Natural killer cell treated with Interleukin-12 subunit alpha and Interleukin-12 subunit beta and Interleukin-15 and Interleukin-18, amount 100 ng/mL, for 72 hours (primary cell): ENCODE results near the gene GATAD2A. TPM values are rescaled to one million over a fixed set of nuclear protein-coding genes. Genes with fewer than 3 reads are reported as not detected.
A peak's percentile ranks its signal among the peaks of the same experiment; 100 is the strongest.

Experiments
- ATAC-seq, 2 donors: fragments of 150-1000 bp; cut with Tn5 transposase in 1 of 2; sonication (Bioruptor Pico), chemical (Tn5 transposase) in 1 of 2; 2 replicates each; pipeline ENCODE4 v1.10.0; 2021
- DNase-seq: peaks from one replicate; pipeline ENCODE4 v3.0.0; 2022; ENCODE audit warnings: low spot score
- H3K27ac Mint-ChIP-seq, 2 donors: 1 replicate in 1 of 2; 2 replicates in 1 of 2; pipeline ENCODE4 v1.8.0; 2022; ENCODE audit warnings: mixed read lengths in 2 of 2, mild to moderate bottlenecking in 1 of 2, moderate library complexity in 1 of 2
- H3K27me3 Mint-ChIP-seq, 2 donors: 1 replicate in 1 of 2; 2 replicates in 1 of 2; pipeline ENCODE4 v1.8.0; 2022; ENCODE audit warnings: mixed read lengths in 2 of 2
- H3K36me3 Mint-ChIP-seq: one replicate; pipeline ENCODE4 v1.8.0; 2022; ENCODE audit warnings: mixed read lengths
- H3K4me1 Mint-ChIP-seq, 2 donors: 1 replicate in 1 of 2; 2 replicates in 1 of 2; pipeline ENCODE4 v1.8.0; 2022; ENCODE audit warnings: low read depth in 2 of 2, mixed read lengths in 2 of 2, mild to moderate bottlenecking in 1 of 2
- H3K4me3 Mint-ChIP-seq: one replicate; pipeline ENCODE4 v1.8.0; 2022; ENCODE audit warnings: mixed read lengths
- H3K9me3 Mint-ChIP-seq: 2 replicates; pipeline ENCODE4 v1.8.0; 2022; ENCODE audit warnings: mixed read lengths
- total RNA-seq, 2 donors: library from RNA; stranded (reverse); gene quantifications; one replicate each; pipeline ENCODE4 v1.2.3, GENCODE V29; 2022

The GATAD2A gene
- total RNA-seq, 2 donors from 2014 or later: 171 to 224 TPM

- ATAC-seq: no peak
- Mint-ChIP-seq H3K36me3 (no peaks in the 10 kb centered on the region), H3K4me1 (peaks cover 46% of the 10 kb centered on the region in 2 donors), H3K27me3 (no peaks in the 10 kb centered on the region), H3K4me3 (no peak overlapping the region), H3K27ac (peak overlapping the region in 1 of 2 donors; percentile 50), H3K9me3 (no peaks in the 10 kb centered on the region)
- DNase-seq: no peak
Observed at GRCh38 chr19:19485161-19485997, 79.9 kb downstream of the GATAD2A start.

GRCh38 chr19:19485998-19486290 lies 80.5 kb downstream of the GATAD2A start:
- H3K4me1 Mint-ChIP-seq: peaks cover 46 to 47% of the 10 kb centered on the region in 2 donors
- H3K27me3 Mint-ChIP-seq: no peaks in the 10 kb centered on the region
- peak overlapping the region in 1 of 2 donors; percentile 50 for H3K27ac Mint-ChIP-seq
- no peak for ATAC-seq
- H3K9me3 Mint-ChIP-seq: no peaks in the 10 kb centered on the region
- DNase-seq: no peak
- H3K36me3 Mint-ChIP-seq: no peaks in the 10 kb centered on the region
- no peak overlapping the region for H3K4me3 Mint-ChIP-seq

- ATAC-seq (no peak), DNase-seq (no peak)
- Mint-ChIP-seq H3K36me3 (no peaks in the 10 kb centered on the region), H3K4me1 (peaks cover 43 to 46% of the 10 kb centered on the region in 2 donors), H3K27ac (peak overlapping the region; percentile 96 to 98), H3K27me3 (no peaks in the 10 kb centered on the region), H3K4me3 (no peak overlapping the region), H3K9me3 (no peaks in the 10 kb centered on the region)
Observed at GRCh38 chr19:19486343-19487076, 81.0 kb downstream of the GATAD2A start.

- ATAC-seq (no peak), DNase-seq (no peak)
- Mint-ChIP-seq H3K4me1 (peaks cover 43 to 44% of the 10 kb centered on the region in 2 donors), H3K9me3 (no peaks in the 10 kb centered on the region), H3K4me3 (no peak overlapping the region), H3K27me3 (no peaks in the 10 kb centered on the region), H3K27ac (peak overlapping the region; percentile 96 to 98), H3K36me3 (no peaks in the 10 kb centered on the region)
Observed at GRCh38 chr19:19487077-19487949, 81.8 kb downstream of the GATAD2A start.

GRCh38 chr19:19487950-19488874 lies 82.7 kb downstream of the GATAD2A start:
- Mint-ChIP-seq H3K27ac (peak overlapping the region; percentile 96 to 98), H3K4me3 (peak overlapping the region; percentile 12), H3K36me3 (no peaks in the 10 kb centered on the region), H3K4me1 (peaks cover 38 to 42% of the 10 kb centered on the region in 2 donors), H3K9me3 (no peaks in the 10 kb centered on the region), H3K27me3 (no peaks in the 10 kb centered on the region)
- ATAC-seq: no peak
- no peak for DNase-seq

GRCh38 chr19:19488875-19489690 lies 83.6 kb downstream of the GATAD2A start:
- ATAC-seq: peak; percentile 89 to 95

GRCh38 chr19:19489804-19490204 lies 84.3 kb downstream of the GATAD2A start:
- H3K4me3 Mint-ChIP-seq: peak overlapping the region; percentile 80
- H3K9me3 Mint-ChIP-seq: no peaks in the 10 kb centered on the region
- H3K27ac Mint-ChIP-seq: peak overlapping the region; percentile 96 to 98
- DNase-seq (no peak), ATAC-seq (no peak)
- peaks cover 38 to 39% of the 10 kb centered on the region in 2 donors for H3K4me1 Mint-ChIP-seq
- H3K36me3 Mint-ChIP-seq: no peaks in the 10 kb centered on the region
- no peaks in the 10 kb centered on the region for H3K27me3 Mint-ChIP-seq

More at GRCh38 chr19:19488875-19489690, 83.6 kb downstream of the GATAD2A start:
- H3K36me3 Mint-ChIP-seq: no peaks in the 10 kb centered on the region
- peak; percentile 89 for DNase-seq
- H3K4me3 Mint-ChIP-seq: peak overlapping the region; percentile 80
- no peaks in the 10 kb centered on the region for H3K27me3 Mint-ChIP-seq
- peaks cover 37 to 38% of the 10 kb centered on the region in 2 donors for H3K4me1 Mint-ChIP-seq
- H3K9me3 Mint-ChIP-seq: no peaks in the 10 kb centered on the region
- peak overlapping the region; percentile 96 to 98 for H3K27ac Mint-ChIP-seq

GRCh38 chr19:19490214-19490968 lies 84.9 kb downstream of the GATAD2A start:
- no peaks in the 10 kb centered on the region for H3K27me3 Mint-ChIP-seq
- peak overlapping the region; percentile 6 for H3K4me3 Mint-ChIP-seq
- H3K36me3 Mint-ChIP-seq: no peaks in the 10 kb centered on the region
- peaks cover 36 to 38% of the 10 kb centered on the region in 2 donors for H3K4me1 Mint-ChIP-seq
- H3K9me3 Mint-ChIP-seq: no peaks in the 10 kb centered on the region
- DNase-seq (peak; percentile 81), ATAC-seq (peak; percentile 15 to 49)
- H3K27ac Mint-ChIP-seq: peak overlapping the region; percentile 96 to 98

GRCh38 chr19:19491321-19492025 lies 86.0 kb downstream of the GATAD2A start:
- DNase-seq: no peak
- H3K27ac Mint-ChIP-seq: peak overlapping the region in 1 of 2 donors; percentile 98
- peaks cover 33 to 41% of the 10 kb centered on the region in 2 donors for H3K4me1 Mint-ChIP-seq
- no peaks in the 10 kb centered on the region for H3K36me3 Mint-ChIP-seq
- H3K27me3 Mint-ChIP-seq: no peaks in the 10 kb centered on the region
- no peak overlapping the region for H3K4me3 Mint-ChIP-seq
- ATAC-seq: no peak
- no peaks in the 10 kb centered on the region for H3K9me3 Mint-ChIP-seq

GRCh38 chr19:19492026-19492610 lies 86.6 kb downstream of the GATAD2A start:
- ATAC-seq: no peak
- H3K27ac Mint-ChIP-seq: no peak overlapping the region
- H3K36me3 Mint-ChIP-seq: no peaks in the 10 kb centered on the region
- no peaks in the 10 kb centered on the region for H3K9me3 Mint-ChIP-seq
- DNase-seq: no peak
- peaks cover 33 to 44% of the 10 kb centered on the region in 2 donors for H3K4me1 Mint-ChIP-seq
- no peaks in the 10 kb centered on the region for H3K27me3 Mint-ChIP-seq
- no peak overlapping the region for H3K4me3 Mint-ChIP-seq
